GM18873 (cell line): ENCODE results near the gene TMEM225.
"Not testable (repeated sequence)": the region's sequence is repeated elsewhere in the genome, so short reads cannot be mapped to it uniquely, and the experiment has no call there.

Source experiments
- ATAC-seq: cut with Tn5 transposase; IDR thresholded peaks from one replicate; pipeline ENCODE4 v1.9.1; 2021; ENCODE audit warnings: mild to moderate bottlenecking, moderate library complexity, moderate number of reproducible peaks; ENCODE audit not compliant: unreplicated experiment, low FRiP score

The TMEM225 gene, protein sequence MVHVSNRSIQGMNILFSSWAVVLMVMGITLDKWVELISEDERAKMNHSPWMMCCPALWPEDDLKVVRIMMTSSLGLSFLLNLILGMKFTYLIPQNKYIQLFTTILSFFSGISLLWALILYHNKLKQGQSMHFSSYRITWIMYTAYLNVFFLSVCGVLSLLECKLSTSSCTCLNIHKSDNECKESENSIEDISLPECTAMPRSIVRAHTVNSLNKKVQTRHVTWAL

DNA sequence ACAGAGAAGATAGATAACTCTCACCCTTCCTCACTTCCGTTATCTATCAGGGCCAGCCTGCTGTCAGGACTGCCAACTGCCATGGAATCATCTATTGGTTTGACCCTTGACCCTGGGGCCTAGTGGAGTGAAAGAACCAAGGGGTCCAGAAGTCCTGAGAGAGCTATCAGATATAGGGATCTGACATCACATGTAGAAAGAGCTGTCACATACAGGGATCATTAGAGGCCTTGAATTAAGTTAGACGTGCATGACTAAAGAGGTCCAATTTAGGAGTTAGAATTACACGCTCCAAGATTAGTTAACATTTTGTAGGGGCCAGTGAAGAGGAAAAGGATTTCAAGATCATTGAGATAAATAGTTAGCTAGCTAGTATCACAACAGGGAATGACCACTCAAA lies at the start of gene TMEM225:
TMEM225 (minus strand) TSS at position 101 of the 400 bp plus-strand sequence. CDS start 245 bp downstream, outside the sequence.
- ATAC-seq: no peak

DNA sequence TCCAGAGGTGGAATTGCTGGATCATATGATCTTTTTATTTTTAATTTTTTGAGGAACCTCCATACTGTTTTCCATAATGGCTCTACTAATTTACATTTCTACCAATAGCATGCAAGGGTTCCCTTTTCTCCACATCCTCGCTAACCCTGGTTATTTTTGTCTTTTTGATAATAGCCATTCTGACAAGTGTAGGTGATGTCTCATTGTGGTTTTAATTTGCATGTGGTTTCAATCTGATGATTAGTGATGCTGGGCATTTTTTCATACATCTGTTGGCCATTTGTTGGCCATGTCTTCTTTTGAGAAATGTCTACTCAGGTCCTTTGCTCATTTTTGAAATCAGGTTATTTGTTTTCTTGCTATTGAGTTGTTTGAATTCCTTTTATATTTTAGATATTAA lies 38.6 kb upstream of the TMEM225 start:
- no peak for ATAC-seq

DNA sequence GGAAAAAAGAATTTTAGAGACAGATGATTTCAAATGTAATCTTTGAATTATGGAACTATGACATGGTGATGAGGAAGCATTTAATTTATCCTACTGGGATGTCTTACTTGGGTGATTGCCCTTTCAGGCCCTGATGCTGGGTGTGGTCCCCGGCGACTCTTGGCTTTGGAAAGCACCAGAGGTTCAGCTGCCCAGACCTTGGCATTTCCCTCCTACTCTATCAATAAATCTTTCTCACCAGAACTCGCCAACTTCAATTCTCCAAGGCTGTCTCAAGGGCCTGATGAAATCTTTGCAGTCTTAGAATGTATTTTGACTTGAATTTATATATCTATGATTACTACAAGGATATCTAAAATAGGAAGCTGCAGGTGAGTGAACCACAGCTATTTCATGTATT lies 35.5 kb upstream of the TMEM225 start:
- no peak for ATAC-seq

DNA sequence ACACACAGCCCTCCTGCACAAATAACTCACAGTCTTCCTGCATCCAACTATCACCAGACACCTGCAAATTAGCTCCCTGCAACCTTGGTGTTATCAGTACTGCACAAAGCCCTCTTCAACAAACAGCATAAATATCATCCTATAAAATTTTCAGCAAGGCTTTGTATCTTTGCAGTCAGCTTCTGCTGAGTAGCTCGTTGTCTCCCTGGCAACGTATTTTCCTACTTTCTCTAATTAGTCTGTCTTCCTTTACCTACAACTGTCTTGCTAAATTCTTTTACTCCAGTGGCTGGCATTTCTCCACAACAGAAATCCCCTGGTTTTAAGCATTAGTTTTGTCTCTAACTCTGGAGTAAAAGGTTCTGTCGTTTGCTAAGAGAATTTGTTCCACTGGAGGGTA lies 20.4 kb upstream of the TMEM225 start:
- no peak for ATAC-seq

DNA sequence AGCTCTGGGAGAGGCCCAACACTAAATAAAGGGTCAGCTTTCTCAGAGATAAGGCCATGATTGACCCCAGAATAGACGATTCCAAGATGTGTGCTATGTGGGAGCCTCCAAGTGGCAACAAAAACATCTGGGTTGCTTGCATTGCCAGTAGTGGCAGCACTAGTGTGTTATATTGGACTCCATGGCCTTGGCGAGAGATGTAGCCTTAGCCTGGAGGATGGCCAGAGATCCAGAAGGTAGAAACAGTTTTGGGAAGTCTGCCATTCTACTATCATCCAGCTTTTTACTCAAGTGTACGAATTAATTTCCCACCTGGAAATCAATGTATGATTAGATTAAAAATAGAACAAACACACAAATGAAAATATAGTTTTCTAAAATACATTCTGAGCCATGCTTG lies 19.5 kb upstream of the TMEM225 start:
- no peak for ATAC-seq

DNA sequence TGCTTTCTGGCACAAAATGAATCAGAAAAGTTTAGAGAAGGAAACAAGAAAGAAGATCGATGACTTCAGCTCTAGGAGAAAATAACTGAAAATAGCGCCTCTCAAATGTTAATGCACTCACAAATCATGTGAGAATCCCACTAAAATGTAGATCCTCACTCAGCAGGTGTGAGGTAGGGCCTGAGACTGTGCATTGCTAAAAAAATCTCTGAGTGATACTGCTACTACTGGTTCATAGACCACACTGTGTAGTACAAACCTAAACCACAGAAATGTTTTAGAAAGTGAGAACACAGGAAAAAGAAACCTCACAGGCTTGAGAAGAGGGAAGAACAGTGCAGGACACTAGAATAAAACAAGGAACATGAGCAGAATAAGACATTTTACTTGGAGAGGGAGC lies 18.5 kb upstream of the TMEM225 start:
- no peak for ATAC-seq

DNA sequence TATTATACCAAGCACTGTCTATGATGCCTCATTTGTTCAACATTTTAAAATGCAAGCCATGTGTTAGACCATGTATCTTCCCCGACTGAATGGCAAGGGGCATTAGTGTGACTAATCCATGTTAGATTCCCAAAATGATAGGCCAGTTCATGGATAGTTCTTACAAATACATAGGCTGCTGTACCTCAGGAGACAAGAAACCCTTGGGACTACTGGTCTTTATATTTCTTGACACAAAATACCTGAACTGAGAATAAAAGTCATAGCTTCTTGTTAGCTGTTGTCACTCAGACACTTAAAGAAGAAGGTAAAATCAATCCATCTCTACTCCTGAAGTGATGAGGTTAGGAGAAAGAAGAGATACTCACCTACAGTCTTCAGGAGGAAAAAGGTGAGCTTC lies 16.4 kb upstream of the TMEM225 start, which contains the start of gene OR8D4:
OR8D4 (plus strand) TSS at position 301 of the 400 bp plus-strand sequence. CDS start 4,265 bp downstream, outside the sequence.
- ATAC-seq: no peak

DNA sequence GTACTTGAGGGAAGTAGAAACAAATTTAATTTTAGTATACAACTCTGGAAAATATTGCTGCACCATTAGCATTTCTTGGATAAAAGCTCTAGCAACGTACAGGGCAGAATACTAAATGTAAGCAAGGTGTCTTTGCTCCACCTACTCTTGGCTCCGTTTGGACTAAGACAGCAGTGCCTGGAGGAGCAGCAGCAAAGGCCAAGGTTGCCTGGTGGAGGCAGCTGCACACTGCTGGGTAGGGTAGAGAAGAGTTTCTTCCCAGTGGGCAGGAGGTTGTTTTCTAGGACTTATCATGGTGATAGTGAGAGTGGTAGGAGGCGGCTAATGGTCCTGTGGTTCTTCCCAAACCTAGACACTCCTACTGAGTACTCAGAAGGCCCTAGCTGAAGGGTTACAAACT lies 14.3 kb upstream of the TMEM225 start:
- ATAC-seq: no peak

DNA sequence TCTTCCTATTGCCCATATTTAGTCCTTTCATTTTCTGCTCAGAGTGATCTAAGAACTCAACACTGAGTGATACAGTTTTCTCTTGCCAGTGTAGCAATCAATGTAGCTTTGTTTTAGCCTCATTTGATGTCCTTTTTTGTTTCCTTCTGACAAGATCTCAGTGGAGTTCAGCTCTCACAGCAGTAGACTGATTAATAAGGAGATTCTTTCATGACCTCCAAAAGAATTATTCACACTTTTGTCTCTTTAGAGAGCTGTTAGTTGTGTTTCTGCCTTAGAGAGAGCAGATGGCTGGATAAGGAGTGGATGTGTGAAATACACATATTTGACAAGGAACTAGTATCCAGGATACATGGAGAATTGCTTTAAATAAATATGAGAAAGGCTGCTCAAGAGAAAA lies 6.6 kb upstream of the TMEM225 start:
- no peak for ATAC-seq

DNA sequence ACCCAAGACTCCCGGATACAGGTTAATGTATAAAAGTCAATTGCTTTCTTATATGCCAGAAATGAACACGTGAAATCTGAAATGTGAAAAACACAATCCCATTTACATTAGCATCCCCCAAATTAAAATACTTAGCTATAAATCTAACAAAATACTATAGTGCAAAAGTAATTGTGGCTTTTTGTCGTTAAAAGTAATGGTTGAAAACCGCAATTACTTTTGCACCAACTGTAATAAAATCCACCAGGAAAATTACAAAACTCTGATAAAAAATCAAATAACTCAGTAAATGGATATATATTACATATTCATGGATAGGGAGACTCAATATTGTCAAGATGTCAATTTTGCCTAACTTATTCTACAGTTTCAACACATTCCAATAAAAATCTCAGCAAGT lies 4.6 kb downstream of the TMEM225 start:
- no peak for ATAC-seq

DNA sequence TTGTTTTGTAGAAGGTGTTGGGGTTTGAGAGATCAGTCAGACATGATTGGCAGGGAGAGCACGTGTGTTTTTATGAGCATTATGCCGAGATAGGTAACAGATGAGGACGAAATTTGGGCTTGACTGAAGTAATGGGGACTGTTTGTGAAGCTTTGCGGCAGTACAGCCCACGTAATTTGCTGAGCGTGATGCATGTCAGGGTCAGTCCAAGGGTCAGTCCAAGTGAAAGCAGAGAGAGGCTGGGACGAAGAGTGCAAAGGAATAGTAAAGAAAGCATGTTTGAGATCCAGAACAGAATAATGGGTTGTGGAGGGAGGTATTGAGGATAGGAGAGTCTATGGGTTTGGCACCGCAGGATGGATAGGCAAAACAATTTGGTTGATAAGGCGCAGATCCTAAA lies 17.7 kb downstream of the TMEM225 start:
- ATAC-seq: not testable (repeated sequence)

DNA sequence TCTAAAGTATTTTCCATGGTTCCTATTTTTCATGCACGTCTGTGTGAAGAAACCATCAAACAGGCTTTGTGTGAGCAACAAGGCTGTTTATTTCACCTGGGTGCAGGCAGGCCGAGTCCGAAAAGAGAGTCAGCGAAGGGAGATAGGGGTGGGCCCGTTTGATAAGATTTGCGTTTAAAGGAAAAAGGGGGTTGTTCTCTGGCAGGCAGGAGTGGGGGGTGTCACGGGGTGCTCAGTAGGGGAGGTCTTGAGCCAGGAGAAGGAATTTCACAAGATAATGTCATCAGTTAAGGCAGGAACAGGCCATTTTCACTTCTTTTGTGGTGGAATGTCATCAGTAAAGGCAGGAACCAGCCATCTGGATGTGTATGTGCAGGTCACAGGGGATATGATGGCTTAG lies 20.2 kb downstream of the TMEM225 start:
- ATAC-seq: not testable (repeated sequence)

DNA sequence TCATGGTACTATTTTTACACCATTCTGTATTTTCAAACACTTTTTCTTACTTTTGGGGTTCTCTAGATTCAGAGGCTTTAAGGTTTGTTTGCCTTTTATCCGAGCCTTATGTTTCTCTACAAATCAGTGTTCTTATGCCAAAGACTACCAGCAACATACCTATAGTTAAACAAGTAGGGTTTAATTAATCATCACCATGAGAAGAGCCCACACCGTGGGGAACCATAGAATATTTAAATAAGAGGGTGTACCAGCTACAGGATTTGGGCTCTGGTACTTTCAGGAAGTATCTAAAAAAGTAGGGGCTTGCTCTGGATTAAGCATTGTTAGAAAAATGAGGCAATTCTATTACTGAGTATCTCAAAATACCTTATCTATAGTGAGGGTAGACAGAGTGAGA lies 25.7 kb downstream of the TMEM225 start:
- no peak for ATAC-seq

DNA sequence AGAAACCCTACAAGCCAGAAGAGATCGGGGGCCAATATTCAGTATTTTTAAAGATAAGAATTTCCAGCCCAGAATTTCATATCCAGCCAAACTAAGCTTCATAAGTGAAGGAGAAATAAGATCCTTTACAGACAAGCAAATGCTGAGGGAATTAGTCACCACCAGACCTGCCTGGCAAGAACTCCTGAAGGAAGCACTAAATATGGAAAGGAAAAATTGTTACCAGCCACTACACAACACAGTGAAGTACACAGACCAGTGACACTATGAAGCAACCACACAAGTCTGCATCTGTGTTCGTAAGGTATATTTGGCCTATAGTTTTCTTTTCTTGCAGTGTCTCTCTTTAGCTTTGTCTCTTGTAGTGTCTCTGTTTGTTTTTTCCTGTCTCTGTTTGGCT lies 29.0 kb downstream of the TMEM225 start:
- no peak for ATAC-seq

DNA sequence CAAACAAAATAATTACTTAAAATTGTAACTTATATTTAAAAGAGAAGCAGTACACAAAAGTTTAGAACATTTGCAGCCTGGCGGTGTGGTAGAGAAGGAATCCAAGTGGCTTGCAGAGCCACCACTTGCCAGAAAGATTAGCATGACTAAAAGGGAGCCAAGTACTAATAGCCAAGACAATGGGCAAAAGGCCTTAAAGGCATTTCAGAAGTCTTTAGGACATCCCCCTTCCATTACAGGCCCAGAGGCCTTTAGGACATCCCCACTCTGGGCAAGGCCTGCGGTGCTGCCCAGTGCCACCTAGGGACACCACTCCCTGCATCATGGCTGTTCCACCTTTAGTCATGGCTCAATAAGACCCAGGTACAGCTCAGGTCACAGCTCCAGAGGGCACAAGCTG lies 32.4 kb downstream of the TMEM225 start:
- no peak for ATAC-seq

DNA sequence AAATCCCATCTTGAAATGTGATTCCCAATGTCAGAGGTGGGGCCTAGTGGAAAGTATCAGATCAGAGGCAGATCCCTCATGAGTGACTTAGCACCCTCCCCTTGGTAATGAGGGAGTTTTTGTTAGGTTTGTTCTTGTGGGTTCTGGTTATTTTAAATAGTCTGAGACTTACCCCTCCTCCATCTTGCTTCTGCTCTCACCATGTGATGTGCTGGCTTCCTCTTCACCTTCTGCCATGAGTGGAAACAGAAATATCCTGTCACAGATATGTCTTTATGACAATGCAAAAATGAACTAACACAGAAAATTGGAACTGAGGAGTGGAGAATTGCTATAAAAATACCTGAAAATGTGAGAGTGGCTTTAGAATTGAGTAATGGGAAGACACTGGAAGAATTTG lies 33.1 kb downstream of the TMEM225 start:
- ATAC-seq: no peak

DNA sequence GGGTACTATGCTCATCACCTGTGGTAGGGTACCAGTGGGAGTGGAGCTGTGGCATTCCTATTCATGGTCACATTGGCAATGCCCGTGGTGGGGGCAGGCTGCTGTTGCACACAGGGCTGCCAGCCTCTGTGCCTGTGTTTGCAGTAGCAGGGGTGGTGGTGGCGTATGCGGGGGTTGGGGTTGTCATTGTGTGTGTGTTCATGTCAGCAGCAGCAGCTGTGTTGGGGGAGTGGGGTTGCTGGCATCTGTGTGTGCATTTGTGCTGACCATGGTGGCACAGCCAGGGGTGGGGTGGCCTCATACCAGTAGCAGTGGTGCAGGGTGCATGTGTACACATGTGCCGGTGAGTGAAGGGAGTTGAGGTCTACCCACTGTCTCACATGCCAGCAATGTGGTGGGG lies 34.4 kb downstream of the TMEM225 start:
- ATAC-seq: no peak

DNA sequence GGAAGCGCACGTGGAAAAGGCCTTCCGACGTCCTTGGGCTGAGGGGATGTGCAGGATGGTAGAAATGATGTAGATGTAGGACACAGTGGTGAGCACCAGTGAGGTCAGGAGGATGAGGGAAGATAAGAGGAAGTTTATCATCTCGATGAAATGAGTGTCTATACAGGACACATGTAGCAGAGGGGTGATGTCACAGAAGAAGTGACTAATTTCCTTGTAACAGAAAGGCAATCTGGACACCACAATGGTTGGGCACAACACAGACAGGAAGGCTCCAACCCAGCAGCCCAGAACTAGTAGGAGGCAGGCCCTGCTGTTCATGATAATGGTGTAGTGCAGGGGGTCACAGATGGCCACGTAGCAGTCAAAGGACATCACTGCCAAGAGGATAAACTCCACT lies 44.3 kb downstream of the TMEM225 start:
- no peak for ATAC-seq

DNA sequence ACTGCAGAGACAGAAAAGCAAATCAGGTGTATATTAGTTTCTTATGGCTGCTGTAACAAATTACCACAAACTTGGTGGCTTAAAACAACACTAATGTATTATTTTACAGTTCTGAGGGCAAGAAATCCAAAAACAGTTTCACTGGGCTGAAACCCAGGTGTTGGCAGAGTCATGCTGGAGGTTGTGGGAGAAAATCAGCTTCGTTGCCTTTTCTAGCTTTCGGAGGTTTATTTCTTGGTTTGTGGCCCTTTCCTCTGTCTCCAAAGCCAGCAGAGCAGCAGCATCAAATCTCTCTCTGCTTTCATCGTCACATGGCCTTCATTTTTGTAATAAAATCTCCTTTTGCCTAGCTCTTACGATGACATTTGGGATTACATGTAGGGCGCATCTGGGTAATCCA lies 46.3 kb downstream of the TMEM225 start:
- ATAC-seq: no peak

DNA sequence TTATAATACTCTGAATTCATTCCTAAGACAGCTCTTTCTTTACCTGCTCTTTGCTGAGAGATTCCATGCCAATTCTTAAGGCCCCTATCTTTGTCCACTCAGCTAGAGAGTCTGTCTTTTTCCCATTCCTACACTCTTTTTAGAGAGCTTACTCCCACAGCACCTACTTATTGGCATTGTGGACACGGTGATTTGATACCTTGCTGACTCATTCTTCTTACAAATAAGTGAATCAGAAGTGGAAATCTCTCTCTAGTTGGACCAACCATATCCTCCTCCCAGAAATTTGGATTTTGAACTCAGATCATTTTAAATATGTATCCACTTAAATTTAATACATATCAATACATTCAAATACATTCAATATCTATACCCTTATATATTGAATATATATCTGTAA lies 46.8 kb downstream of the TMEM225 start:
- ATAC-seq: no peak

DNA sequence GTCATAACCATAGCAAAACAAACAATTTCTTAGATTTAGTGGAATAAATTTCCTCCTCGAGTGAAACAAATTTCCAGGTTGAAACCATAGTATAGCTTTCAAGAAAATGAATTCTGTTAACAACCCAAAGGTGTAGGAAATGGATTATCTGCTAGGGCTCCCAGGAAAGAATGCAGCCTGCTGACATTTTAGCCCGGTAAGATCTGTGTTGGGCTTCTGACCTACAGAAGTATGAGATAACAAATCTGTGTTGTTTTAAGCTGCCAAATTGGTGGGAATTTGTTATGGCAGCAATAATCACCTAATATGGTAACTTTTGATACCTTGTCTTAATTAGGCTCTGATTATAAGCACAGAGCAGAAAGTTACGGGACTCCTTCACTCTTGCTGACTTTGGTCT lies 47.3 kb downstream of the TMEM225 start:
- no peak for ATAC-seq

DNA sequence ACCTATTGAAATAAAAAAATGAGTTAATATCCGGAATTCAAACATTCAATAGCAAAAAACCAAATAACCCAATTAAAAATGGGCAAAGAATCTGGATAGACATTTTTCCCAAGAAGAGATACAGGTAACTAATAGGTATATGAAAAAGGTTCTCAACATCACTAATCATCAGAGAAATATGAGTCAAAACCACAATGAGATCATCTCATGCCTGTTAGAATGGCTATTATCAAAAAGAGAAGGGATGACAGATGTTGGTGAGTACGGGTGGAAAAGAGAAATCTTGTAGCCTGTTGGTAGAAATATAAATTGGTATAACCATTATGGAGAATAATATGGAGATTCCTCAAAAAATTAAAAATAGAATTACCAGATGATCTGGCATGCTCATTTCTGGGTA lies 52.4 kb downstream of the TMEM225 start:
- no peak for ATAC-seq
